Coronary artery (tissue), 2 donors: Measurements from ENCODE around the gene CAMTA1.

Experiments
- DNase-seq: peaks from one replicate; pipeline ENCODE4 v3.0.0-alpha.2; 2017; ENCODE audit warnings: low spot score
- H3K27ac ChIP-seq, 2 donors: fragments of 200-600 bp; sonication (generic); one replicate each; pipeline ENCODE4 v1.5.1; 2016 to 2019
- H3K4me3 ChIP-seq: fragments of 200-600 bp; sonication (generic); 2 replicates; pipeline ENCODE4 v1.5.1; 2016; ENCODE audit warnings: mild to moderate bottlenecking, moderate library complexity
- TF ChIP-seq, protein P1 (sequence below): fragments of 200-600 bp; sonication (generic); IDR thresholded peaks from one replicate; pipeline ENCODE4 v1.5.1; 2019; ENCODE audit warnings: antibody characterized with exemption

CAMTA1 gene

DNA sequence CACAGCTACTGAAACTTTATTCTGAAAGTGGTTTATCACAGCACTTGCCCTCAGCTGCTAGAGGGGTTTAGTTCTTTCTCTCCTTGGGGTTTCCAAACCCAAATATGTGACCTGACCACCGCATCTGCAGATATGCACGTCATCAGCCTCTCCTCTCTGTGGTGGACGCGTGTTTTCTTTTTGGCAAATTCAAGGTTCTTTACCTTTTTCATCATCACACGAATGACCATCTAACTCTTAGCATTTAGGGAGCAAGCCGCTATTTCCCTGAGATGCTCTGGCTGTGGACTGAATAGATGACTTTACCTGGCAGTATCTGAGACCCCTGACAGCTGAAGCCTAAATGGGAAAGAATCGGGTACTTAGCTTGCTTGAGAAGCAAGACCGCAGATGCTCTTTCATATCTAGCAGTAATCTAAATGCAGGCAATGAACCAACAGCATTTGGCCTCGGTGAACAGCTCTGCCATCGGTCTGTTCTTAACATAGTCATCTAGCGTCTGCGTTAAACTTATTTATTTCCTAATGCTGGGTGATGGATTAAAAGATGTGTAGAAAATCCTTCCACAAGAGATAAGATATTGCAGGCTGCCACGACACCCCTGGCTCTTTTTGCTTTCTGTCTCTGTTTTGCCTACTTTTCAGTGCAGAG, 463.4 kb downstream of the CAMTA1 start:
- H3K27ac ChIP-seq = no peak overlapping the region
- no peak for DNase-seq
- TF ChIP-seq, protein P1, sequence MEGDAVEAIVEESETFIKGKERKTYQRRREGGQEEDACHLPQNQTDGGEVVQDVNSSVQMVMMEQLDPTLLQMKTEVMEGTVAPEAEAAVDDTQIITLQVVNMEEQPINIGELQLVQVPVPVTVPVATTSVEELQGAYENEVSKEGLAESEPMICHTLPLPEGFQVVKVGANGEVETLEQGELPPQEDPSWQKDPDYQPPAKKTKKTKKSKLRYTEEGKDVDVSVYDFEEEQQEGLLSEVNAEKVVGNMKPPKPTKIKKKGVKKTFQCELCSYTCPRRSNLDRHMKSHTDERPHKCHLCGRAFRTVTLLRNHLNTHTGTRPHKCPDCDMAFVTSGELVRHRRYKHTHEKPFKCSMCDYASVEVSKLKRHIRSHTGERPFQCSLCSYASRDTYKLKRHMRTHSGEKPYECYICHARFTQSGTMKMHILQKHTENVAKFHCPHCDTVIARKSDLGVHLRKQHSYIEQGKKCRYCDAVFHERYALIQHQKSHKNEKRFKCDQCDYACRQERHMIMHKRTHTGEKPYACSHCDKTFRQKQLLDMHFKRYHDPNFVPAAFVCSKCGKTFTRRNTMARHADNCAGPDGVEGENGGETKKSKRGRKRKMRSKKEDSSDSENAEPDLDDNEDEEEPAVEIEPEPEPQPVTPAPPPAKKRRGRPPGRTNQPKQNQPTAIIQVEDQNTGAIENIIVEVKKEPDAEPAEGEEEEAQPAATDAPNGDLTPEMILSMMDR = no peak
- no peak overlapping the region for H3K4me3 ChIP-seq

DNA sequence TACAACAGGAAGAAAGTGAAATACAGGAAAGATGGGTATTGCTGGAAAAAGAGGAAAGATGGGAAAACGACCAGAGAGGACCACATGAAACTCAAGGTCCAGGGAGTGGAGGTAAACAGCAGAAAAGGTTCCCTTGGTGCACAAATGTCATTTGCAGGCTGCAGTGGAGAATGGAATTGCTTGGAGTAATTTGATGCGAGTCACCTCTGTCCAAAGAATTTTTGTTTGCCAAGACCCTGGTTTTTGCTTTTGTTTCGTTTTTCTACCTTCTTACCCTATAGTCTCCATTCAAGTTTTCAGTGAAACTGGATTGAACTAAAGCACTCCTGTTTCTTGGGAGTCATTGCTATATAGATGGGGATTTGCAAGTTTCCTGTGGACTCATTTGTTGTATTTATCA, 464.3 kb downstream of the CAMTA1 start:
- no peak for DNase-seq
- TF ChIP-seq, protein P1 = no peak
- no peak overlapping the region for H3K27ac ChIP-seq
- H3K4me3 ChIP-seq = no peak overlapping the region

DNA sequence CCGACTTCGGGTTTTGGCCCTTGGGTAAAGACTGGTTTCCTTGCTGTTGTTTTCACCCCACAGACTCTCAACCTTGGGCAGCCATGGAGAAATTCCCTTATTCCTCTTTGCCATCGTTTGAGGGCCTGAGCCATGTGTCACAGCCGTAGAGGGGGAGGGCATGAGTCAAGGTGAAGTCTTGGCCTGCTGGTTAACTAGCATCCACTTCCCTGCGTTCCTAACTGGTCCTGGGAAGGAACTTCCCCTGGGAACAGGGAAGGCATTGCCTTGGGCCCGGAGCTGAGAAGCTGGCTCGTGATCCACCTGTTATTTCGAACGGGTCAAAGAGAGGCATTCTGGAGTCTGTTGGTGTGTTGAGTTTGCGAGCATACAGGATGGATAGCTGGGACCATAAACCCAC, 464.9 kb downstream of the CAMTA1 start:
- no peak overlapping the region for H3K27ac ChIP-seq
- H3K4me3 ChIP-seq = no peak overlapping the region
- TF ChIP-seq, protein P1 = no peak
- no peak for DNase-seq

DNA sequence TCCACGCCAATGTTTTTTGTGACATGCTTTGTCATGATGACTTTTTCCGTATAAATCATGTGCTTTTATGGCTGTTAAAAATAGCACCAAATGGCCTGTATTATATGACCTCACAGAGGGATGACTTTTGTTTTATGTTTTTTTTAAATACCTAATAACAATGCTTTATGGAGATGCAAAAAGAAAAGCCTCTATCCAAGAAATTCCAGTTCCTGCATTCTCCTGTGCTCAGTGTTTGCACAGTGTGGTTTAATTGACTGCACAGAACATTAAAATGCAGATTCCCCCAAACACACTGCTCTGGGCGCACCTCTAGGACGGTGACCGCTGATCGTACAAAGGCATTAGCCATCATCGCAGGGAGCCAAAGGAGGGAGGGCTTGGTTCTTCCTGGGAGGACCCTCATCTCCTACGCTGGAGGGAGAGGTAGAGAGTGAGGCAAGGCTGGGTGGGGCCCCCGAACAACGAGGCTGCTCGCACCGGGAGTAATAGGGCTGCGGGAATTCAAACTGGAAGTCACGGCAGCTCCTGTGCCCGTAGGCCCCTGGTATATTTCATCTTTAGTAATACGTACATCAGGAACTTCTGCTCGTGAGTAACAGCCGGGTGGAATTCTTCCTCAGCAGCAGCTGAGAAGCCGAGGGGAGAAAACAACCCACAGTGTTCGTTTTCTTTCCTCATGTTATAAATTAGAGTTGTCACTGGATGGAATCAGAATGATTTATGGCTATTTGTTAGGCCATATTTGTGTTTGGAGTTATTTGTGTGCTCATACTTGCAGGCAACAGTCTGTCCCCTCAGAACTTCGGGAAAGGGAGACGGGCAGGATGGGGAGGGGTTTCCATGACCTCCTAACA, 465.6 kb downstream of the CAMTA1 start:
- no peak for DNase-seq
- TF ChIP-seq, protein P1 = no peak
- Histone ChIP-seq H3K4me3 (no peak overlapping the region), H3K27ac (no peak overlapping the region)

DNA sequence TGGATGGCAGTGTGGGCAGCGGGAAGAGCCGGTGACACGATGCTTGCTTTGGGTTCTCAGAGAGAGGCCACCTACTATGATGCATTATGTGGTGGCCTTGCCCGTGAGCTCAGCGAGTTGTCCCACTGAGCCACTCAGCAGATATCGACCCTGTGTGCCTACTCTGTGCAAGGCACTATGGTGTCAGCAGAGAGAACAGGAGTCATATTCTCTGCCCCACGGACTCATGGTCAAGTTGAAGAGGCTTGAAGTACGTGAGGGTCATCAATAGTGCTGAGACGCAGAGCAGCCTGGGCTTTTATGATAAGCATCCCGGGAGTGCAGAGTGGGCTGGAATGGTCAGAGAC, 466.2 kb downstream of the CAMTA1 start:
- TF ChIP-seq, protein P1 = no peak
- H3K4me3 ChIP-seq = no peak overlapping the region
- H3K27ac ChIP-seq = no peak overlapping the region
- DNase-seq = no peak

DNA sequence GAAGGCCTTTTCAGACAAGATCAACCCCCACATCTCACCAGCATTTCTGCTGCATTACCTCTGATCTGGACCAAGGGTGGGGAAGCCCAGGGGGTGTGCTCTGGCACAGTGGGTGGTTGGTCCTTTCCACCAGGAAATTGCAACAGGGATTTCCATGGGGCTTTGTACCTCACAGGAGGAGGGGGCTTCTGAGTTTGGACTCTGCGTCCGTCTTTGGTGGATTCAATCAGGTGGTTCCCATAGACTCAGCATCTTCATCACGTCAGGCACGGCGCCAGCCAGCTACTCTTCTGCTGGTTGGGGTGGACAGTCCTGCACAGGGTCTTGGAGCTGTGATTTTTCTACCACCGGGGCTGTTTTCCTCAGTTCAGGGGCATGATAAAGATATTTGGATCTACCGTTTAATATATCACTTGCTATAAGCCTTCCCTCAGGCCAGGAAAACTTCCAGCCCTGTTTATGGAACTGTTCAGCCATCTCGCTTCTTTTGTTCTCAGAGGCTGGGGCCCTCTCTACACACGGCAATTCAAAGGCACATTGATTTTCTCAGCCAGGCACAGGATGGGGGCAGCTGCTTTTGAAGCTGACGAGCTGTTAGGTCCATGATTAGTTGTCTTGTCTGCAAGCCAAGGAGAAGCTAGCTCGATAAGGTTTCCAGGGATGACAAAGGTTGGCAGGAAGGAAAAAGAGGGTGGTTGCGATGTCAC, 467.3 kb downstream of the CAMTA1 start:
- H3K27ac ChIP-seq = no peak overlapping the region

More for the DNA sequence above, 467.3 kb downstream of the CAMTA1 start:
- TF ChIP-seq, protein P1 = no peak
- no peak overlapping the region for H3K4me3 ChIP-seq
- DNase-seq = no peak
